ENCODE data around the gene TLN1.

The TLN1 gene

DNA sequence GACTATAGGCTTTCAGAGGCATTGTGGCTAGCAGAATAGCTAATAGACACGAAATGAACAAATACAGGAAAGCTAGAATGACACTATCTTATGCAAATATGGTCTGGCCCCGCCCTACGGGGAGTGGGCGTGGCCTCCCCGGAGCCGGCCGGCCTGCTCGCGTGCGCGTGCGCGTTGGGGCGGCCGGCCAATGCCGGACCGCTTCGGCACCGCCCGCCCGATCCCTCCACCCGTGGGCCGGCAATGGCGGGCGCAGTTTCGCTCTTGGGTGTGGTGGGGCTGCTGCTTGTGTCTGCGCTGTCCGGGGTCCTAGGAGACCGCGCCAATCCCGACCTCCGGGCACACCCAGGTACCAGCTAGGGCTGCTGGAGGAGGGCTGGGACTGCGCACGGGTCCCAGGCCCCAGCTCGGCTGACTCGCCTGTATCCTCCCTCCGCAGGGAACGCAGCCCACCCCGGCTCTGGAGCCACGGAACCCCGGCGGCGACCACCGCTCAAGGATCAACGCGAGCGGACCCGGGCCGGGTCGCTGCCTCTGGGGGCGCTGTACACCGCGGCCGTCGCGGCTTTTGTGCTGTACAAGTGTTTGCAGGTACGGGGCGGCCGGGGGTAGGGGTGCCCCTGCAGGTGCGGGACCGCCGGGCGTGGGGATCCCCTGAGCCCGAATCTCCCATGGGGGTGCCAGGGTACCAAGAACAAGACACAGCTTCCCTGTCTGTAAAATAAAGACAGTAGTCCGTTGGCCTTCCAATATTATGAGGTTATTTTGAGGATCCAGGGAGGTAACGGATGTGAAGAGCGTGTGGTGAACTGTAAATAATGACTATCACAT, 73.6 kb downstream of the TLN1 start, which contains the start of gene CCDC107 (continued):
- TF ChIP-seq ZNF501 (tag by site-specific recombination; IDR thresholded peaks at IDR 0.05) (peak; percentile 39), ZNF792 (tag by site-specific recombination; IDR thresholded peaks at IDR 0.05) (no peak), IKZF3 (tag by site-specific recombination; IDR thresholded peaks at IDR 0.05) (no peak), ZSCAN30 (tag by site-specific recombination; IDR thresholded peaks at IDR 0.05) (peak; percentile 69), ZFP37 (tag by site-specific recombination; IDR thresholded peaks at IDR 0.05) (peak; percentile 59; the same call in 1 of the 2 replicates), ZNF548 (tag by site-specific recombination; IDR thresholded peaks at IDR 0.05) (no peak), ZNF596 (tag by site-specific recombination; IDR thresholded peaks at IDR 0.05) (no peak), ZNF677 (tag by site-specific recombination; IDR thresholded peaks at IDR 0.05) (no peak), ZNF335 (tag by site-specific recombination; conservative IDR thresholded peaks at IDR 0.05) (peak; percentile 70), ZNF10 (tag by site-specific recombination; IDR thresholded peaks at IDR 0.05) (no peak), ZNF292 (tag by site-specific recombination; IDR thresholded peaks at IDR 0.05; ENCODE audit: borderline replicate concordance, low read depth) (no peak), ZNF830 (tag by site-specific recombination; IDR thresholded peaks at IDR 0.05; ENCODE audit: low read depth) (no peak), ZNF571 (tag by site-specific recombination; IDR thresholded peaks at IDR 0.05) (no peak), ZNF48 (tag by site-specific recombination; IDR thresholded peaks at IDR 0.05) (no peak), ZNF2 (tag by site-specific recombination; IDR thresholded peaks at IDR 0.05) (peak; percentile 79), ZNF654 (tag by site-specific recombination; IDR thresholded peaks at IDR 0.05; ENCODE audit: low read depth) (no peak), SETDB1 (IDR thresholded peaks at IDR 0.05; ENCODE audit: insufficient read length, low read length) (no peak), ZNF837 (tag by site-specific recombination; IDR thresholded peaks at IDR 0.05) (0 out of 2 replicates have a peak, but pooled peaks have one; percentile 55), ZBTB8A (tag by site-specific recombination; IDR thresholded peaks at IDR 0.05) (peak; percentile 60), ZNF600 (tag by site-specific recombination; IDR thresholded peaks at IDR 0.05) (peak; percentile 70; the same call in 1 of the 2 replicates)
- TF ChIP-seq, protein P1, sequence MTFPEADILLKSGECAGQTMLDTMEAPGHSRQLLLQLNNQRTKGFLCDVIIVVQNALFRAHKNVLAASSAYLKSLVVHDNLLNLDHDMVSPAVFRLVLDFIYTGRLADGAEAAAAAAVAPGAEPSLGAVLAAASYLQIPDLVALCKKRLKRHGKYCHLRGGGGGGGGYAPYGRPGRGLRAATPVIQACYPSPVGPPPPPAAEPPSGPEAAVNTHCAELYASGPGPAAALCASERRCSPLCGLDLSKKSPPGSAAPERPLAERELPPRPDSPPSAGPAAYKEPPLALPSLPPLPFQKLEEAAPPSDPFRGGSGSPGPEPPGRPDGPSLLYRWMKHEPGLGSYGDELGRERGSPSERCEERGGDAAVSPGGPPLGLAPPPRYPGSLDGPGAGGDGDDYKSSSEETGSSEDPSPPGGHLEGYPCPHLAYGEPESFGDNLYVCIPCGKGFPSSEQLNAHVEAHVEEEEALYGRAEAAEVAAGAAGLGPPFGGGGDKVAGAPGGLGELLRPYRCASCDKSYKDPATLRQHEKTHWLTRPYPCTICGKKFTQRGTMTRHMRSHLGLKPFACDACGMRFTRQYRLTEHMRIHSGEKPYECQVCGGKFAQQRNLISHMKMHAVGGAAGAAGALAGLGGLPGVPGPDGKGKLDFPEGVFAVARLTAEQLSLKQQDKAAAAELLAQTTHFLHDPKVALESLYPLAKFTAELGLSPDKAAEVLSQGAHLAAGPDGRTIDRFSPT (tag by site-specific recombination; IDR thresholded peaks at IDR 0.05), result peak; percentile 61
- TF ChIP-seq, protein P2, sequence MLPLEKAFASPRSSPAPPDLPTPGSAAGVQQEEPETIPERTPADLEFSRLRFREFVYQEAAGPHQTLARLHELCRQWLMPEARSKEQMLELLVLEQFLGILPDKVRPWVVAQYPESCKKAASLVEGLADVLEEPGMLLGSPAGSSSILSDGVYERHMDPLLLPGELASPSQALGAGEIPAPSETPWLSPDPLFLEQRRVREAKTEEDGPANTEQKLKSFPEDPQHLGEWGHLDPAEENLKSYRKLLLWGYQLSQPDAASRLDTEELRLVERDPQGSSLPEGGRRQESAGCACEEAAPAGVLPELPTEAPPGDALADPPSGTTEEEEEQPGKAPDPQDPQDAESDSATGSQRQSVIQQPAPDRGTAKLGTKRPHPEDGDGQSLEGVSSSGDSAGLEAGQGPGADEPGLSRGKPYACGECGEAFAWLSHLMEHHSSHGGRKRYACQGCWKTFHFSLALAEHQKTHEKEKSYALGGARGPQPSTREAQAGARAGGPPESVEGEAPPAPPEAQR (tag by site-specific recombination; IDR thresholded peaks at IDR 0.05), result no peak

GRCh38 chr9:35657546-35658136, 74.4 kb downstream of the TLN1 start, which contains the start of gene RMRP:
RMRP (minus strand) TSS chr9:35658019.
- no peaks in the 10 kb centered on the region for H3K9me3 ChIP-seq (ENCODE audit: control insufficient read depth, insufficient read depth, low read depth, low read length)
- H3K4me3 ChIP-seq (ENCODE audit: low read depth, low read length), result peak within 1 kb of the TSS; percentile 70
- peak within 1 kb of the TSS; percentile 93 for H3K27ac ChIP-seq (ENCODE audit: extremely low read depth, low read depth, low read length)
- peaks cover 5 to 26% of the 10 kb centered on the region in 2 experiments for H3K36me3 ChIP-seq (ENCODE audit: control insufficient read depth in 2 of 2, insufficient read depth in 1 of 2, low read length in 2 of 2)
- peaks cover 8% of the 10 kb centered on the region; the same call in 1 of the 2 replicates for H3K4me1 ChIP-seq (ENCODE audit: control insufficient read depth, insufficient read depth, low read length)
- POLR2A ChIA-PET, result interaction anchor here (0.6 to 4.3 kb wide), 21 partner anchors 10 to 713 kb away, joined by 3 to 41 read pairs (median 5); partner anchors contain the start of genes ATOSB, CREB3, GBA2 and RGP1
- CTCF ChIA-PET, result interaction anchor here (0.6 to 14.5 kb wide), 19 partner anchors 11 to 578 kb away, joined by 3 to 157 read pairs (median 5); partner anchors contain the start of genes TLN1 and TPM2
- peak; percentile 92 for TF ChIP-seq ZNF24 (tag by site-specific recombination; IDR thresholded peaks at IDR 0.05)
- TF ChIP-seq KLF16 (tag by site-specific recombination; IDR thresholded peaks at IDR 0.05), result peak; percentile 97
- TF ChIP-seq ZBTB17 (tag by site-specific recombination; IDR thresholded peaks at IDR 0.05), result peak; percentile 79
- TF ChIP-seq, protein P3, sequence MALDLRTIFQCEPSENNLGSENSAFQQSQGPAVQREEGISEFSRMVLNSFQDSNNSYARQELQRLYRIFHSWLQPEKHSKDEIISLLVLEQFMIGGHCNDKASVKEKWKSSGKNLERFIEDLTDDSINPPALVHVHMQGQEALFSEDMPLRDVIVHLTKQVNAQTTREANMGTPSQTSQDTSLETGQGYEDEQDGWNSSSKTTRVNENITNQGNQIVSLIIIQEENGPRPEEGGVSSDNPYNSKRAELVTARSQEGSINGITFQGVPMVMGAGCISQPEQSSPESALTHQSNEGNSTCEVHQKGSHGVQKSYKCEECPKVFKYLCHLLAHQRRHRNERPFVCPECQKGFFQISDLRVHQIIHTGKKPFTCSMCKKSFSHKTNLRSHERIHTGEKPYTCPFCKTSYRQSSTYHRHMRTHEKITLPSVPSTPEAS (tag by site-specific recombination; IDR thresholded peaks at IDR 0.05), result no peak
- peak; percentile 59; the same call in 1 of the 2 replicates for TF ChIP-seq ZSCAN30 (tag by site-specific recombination; IDR thresholded peaks at IDR 0.05)
- peak; percentile 78 for TF ChIP-seq KLF9 (tag by site-specific recombination; IDR thresholded peaks at IDR 0.05; ENCODE audit: low read depth)
- no peak for TF ChIP-seq ZNF585B (tag by site-specific recombination; IDR thresholded peaks at IDR 0.05)
- 0 out of 2 replicates have a peak, but pooled peaks have one; percentile 62 for TF ChIP-seq ZNF10 (tag by site-specific recombination; IDR thresholded peaks at IDR 0.05)
- TF ChIP-seq ZNF621 (tag by site-specific recombination; IDR thresholded peaks at IDR 0.05), result no peak
- TF ChIP-seq ZXDB (tag by site-specific recombination; IDR thresholded peaks at IDR 0.05), result peak; percentile 95
- no peak for TF ChIP-seq HOXA7 (CRISPR knock-in tag; IDR thresholded peaks at IDR 0.05; ENCODE audit: borderline replicate concordance)
- no peak for TF ChIP-seq ZNF239 (tag by site-specific recombination; IDR thresholded peaks at IDR 0.05)
- peak; percentile 78 for TF ChIP-seq ZBTB20 (tag by site-specific recombination; IDR thresholded peaks at IDR 0.05)
